Epithelial cell of esophagus (primary cell): ENCODE data around the gene ARAP2.
A peak's percentile ranks its signal among the peaks of the same experiment; 100 is the strongest.

Experiments
- DNase-seq: peaks from one replicate; pipeline ENCODE4 v3.0.0; 2010; ENCODE audit warnings: low read depth
- H3K4me3 ChIP-seq: 2 replicates; pipeline ENCODE4 v1.5.1; 2011; ENCODE audit warnings: mild to moderate bottlenecking, low read length, control low read depth
- TF ChIP-seq, protein P1 (sequence below): IDR thresholded peaks from 2 replicates; pipeline ENCODE4 v1.5.1; 2011; ENCODE audit warnings: low read depth, mild to moderate bottlenecking, low read length, control low read depth, inconsistent platforms; ENCODE audit not compliant: insufficient read depth; ENCODE audit errors: missing control alignments

The ARAP2 gene, protein sequence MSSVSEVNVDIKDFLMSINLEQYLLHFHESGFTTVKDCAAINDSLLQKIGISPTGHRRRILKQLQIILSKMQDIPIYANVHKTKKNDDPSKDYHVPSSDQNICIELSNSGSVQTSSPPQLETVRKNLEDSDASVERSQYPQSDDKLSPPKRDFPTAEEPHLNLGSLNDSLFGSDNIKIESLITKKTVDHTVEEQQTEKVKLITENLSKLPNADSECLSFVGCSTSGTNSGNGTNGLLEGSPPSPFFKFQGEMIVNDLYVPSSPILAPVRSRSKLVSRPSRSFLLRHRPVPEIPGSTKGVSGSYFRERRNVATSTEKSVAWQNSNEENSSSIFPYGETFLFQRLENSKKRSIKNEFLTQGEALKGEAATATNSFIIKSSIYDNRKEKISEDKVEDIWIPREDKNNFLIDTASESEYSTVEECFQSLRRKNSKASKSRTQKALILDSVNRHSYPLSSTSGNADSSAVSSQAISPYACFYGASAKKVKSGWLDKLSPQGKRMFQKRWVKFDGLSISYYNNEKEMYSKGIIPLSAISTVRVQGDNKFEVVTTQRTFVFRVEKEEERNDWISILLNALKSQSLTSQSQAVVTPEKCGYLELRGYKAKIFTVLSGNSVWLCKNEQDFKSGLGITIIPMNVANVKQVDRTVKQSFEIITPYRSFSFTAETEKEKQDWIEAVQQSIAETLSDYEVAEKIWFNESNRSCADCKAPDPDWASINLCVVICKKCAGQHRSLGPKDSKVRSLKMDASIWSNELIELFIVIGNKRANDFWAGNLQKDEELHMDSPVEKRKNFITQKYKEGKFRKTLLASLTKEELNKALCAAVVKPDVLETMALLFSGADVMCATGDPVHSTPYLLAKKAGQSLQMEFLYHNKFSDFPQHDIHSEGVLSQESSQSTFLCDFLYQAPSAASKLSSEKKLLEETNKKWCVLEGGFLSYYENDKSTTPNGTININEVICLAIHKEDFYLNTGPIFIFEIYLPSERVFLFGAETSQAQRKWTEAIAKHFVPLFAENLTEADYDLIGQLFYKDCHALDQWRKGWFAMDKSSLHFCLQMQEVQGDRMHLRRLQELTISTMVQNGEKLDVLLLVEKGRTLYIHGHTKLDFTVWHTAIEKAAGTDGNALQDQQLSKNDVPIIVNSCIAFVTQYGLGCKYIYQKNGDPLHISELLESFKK (N-terminal part only)

DNA sequence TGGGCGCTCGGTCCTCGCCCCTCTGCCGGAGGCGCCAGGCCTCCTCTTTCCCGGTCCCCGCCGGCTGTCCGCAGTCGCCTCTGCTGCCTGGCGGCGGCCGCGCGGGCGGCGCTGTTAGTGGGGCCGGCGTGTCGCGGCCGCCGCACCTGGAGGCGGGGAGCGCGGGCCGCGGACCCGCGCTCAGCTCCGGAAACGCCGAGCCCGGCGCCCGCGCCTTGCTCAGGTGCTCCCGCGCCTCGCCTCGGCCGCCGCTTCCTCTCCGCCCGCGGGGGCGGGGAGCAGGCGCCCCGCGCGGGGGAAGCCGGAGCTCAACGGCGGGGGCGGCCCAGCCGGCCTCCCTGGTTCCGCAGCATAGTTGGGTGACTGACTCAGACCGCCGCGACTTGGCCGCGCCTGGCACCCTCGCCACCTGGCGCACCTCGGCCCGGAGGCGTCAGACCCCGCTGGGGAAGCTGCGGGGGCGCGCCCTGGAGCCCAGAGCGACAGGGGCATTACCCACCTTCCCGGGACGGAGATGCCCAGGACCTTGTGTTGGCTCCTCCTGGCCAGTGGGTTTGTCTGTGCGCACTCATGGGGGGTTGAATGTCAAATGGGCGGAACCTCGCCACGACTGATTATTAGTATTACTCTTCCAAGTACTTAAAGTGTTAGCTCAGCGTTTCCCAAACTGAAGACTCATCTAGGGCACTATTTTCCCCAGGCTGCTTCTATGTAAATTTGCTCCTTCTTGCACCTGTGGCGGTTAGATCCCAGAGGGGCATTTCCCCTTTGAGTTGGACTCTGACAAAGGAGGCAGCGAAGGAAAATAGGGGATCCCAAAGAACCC is at the start of gene ARAP2:
ARAP2 (minus strand) TSS at position 258 of the 826 bp plus-strand sequence. CDS start 15,028 bp downstream, outside the sequence.
- DNase-seq = peak; percentile 94
- H3K4me3 ChIP-seq = peak within 1 kb of the TSS; percentile 71
- TF ChIP-seq, protein P1, sequence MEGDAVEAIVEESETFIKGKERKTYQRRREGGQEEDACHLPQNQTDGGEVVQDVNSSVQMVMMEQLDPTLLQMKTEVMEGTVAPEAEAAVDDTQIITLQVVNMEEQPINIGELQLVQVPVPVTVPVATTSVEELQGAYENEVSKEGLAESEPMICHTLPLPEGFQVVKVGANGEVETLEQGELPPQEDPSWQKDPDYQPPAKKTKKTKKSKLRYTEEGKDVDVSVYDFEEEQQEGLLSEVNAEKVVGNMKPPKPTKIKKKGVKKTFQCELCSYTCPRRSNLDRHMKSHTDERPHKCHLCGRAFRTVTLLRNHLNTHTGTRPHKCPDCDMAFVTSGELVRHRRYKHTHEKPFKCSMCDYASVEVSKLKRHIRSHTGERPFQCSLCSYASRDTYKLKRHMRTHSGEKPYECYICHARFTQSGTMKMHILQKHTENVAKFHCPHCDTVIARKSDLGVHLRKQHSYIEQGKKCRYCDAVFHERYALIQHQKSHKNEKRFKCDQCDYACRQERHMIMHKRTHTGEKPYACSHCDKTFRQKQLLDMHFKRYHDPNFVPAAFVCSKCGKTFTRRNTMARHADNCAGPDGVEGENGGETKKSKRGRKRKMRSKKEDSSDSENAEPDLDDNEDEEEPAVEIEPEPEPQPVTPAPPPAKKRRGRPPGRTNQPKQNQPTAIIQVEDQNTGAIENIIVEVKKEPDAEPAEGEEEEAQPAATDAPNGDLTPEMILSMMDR = no peak

DNA sequence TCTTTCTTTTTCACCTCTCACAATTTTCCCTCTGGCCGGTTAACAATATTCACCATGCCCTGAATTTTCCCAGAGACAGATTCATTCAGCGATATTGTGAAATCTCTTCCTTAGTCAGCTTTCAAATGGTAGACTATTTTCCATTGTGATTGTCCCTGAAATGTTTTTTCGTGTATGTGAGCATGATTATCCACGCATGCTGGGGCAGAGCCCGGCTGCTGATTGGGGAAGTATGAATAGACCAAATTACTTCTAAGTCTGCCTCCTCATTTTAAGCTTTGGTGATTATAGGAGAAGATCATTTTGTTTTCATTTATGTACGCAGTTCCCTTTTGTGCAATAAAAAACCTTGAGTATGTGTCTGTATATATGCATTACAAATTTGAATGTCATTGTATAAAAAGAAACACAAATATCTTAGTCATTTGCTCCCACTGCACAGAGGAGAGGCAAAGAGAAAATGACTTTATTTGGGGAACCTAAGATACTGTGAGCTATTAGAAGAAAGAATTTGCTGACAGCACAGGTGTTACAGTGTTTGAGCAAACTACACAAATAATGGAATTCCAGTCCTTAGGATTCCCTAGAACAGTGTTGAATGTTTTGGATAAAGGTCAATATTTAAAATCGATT is 48.4 kb upstream of the ARAP2 start:
- DNase-seq = peak; percentile 91
- TF ChIP-seq, protein P1 = no peak
- H3K4me3 ChIP-seq = no peak overlapping the region

DNA sequence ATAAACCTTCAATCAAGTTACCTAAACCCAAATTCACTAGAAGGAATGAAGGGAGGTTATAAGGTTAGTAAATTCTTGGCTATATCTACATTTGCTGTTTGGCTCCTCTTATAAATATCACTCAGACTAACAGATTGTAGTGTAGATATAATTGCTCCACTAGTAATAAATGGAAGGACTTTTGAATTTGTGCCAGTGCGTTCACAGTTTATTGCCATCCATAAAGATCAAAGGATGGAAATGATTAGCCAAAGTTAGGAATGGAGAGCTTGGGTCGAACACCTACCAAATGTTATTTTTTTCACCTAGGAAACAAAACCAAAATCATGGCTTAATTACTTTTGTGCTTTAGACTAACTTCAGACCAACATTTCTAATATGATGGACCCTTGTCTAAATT is 46.3 kb upstream of the ARAP2 start:
- H3K4me3 ChIP-seq = no peak overlapping the region
- TF ChIP-seq, protein P1 = no peak
- no peak for DNase-seq

DNA sequence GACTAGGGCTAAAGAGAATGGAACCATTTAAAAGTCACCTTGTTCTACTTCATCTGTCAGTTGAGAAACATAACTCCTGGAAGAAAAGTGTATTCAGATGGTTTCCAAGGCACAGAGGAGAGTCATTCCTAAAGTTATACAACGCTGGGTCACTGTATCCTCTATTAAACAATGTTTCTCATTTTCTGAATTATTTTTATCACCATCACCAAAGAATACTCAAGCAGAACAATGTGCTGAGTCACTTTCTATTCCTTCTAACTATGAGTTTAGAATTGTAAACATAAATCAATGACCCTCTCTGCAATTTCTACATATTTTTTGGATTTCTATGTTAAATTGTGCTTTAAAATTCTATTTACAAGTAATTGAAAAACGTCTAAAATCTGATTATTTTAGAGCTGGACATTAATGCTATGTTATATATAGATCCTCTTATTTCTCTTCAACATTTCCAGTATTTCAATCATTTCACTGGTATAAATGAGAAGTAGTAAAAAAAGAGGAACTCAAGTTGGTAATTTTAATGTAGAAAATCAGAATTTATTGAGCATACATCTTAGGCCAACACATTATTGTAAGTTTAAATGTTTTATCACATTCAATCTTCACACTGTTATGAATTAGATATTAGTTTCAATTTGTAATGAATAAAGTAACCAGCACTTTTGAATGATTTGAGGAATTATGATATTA is 44.6 kb upstream of the ARAP2 start:
- no peak for DNase-seq
- TF ChIP-seq, protein P1 = no peak
- no peak overlapping the region for H3K4me3 ChIP-seq

DNA sequence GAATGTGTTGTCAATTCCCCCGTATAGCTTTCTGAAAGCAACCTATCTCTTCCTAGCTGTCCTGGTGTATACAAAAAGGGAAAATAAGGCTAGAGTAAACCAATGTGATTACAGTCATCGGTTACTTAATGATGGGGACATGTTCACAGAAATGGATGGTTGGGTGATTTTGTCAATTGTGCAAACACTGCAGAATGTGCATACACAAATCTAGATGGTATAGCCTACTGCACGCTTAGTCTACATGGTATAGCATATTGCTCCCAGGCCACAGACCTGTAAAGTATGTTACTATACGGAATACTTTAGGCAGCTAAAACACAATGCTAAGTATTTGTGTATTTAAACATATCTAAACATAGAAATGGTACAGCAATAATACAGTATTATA is 42.2 kb upstream of the ARAP2 start:
- H3K4me3 ChIP-seq = no peak overlapping the region
- no peak for DNase-seq
- TF ChIP-seq, protein P1 = no peak
